GM19397 (cell line): ENCODE data around the gene DENND6B.
"Not testable (repeated sequence)": the region's sequence is repeated elsewhere in the genome, so short reads cannot be mapped to it uniquely, and the experiment has no call there.

Experiments
- ATAC-seq: cut with Tn5 transposase; IDR thresholded peaks from one replicate; pipeline ENCODE4 v1.9.1; 2021; ENCODE audit warnings: mild to moderate bottlenecking, moderate library complexity; ENCODE audit not compliant: unreplicated experiment

The DENND6B gene

GRCh38 chr22:50326956-50327710, at the start of gene DENND6B:
Gene DENND6B, minus strand, starts transcription at chr22:50327012. Its CDS starts 24 bp downstream, at chr22:50326988.
- ATAC-seq = peak; percentile 89

- ATAC-seq = no peak
Measured at GRCh38 chr22:50376085-50376651, 49.4 kb upstream of the DENND6B start.

- no peak for ATAC-seq
Measured at GRCh38 chr22:50371101-50371648, 44.4 kb upstream of the DENND6B start.

GRCh38 chr22:50367778-50368500, 41.1 kb upstream of the DENND6B start:
- ATAC-seq = no peak

GRCh38 chr22:50363803-50364194, 37.0 kb upstream of the DENND6B start:
- ATAC-seq = not testable (repeated sequence)

GRCh38 chr22:50363166-50363802, 36.5 kb upstream of the DENND6B start:
- no peak for ATAC-seq

GRCh38 chr22:50361688-50362087, 34.9 kb upstream of the DENND6B start:
- no peak for ATAC-seq

GRCh38 chr22:50361222-50361621, 34.4 kb upstream of the DENND6B start:
- ATAC-seq = no peak

GRCh38 chr22:50360578-50360977, 33.8 kb upstream of the DENND6B start:
- no peak for ATAC-seq

- no peak for ATAC-seq
Measured at GRCh38 chr22:50357756-50358155, 30.9 kb upstream of the DENND6B start.

- no peak for ATAC-seq
Measured at GRCh38 chr22:50357222-50357621, 30.4 kb upstream of the DENND6B start.

- no peak for ATAC-seq
Measured at GRCh38 chr22:50356186-50356585, 29.4 kb upstream of the DENND6B start.

- no peak for ATAC-seq
Measured at GRCh38 chr22:50348058-50348457, 21.2 kb upstream of the DENND6B start.

GRCh38 chr22:50347157-50347556, 20.3 kb upstream of the DENND6B start:
- ATAC-seq = no peak

GRCh38 chr22:50346470-50346869, 19.7 kb upstream of the DENND6B start:
- no peak for ATAC-seq

- no peak for ATAC-seq
Measured at GRCh38 chr22:50343541-50343935, 16.7 kb upstream of the DENND6B start.

GRCh38 chr22:50342651-50343540, 16.1 kb upstream of the DENND6B start, which contains the start of gene PPP6R2:
Gene PPP6R2, plus strand, starts transcription at chr22:50343327. Its CDS starts 50,582 bp downstream, at chr22:50393909.
- ATAC-seq = peak; percentile 73

GRCh38 chr22:50341977-50342650, 15.3 kb upstream of the DENND6B start:
- peak; percentile 51 for ATAC-seq
